ENCODE data around the gene RIMBP2.

DNA sequence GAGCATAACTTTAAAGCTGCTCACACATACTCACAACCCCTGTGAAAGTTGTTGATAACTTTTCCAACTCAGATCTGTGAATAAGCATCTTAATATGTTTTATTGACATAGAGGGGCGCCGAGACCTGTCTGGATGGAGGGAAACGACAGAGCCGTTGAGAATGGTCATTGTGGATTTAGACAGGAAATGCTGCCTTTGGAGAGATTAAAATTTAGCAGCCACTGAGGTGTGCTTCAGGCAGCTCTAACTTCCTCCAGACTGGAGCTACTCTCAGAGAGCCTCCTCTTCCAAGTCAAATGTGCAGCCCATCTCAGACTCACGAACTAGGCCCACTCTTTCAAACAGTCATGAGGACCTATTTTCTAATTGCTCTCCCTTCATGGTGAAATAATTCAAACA is 90.9 kb downstream of the RIMBP2 start:
- TF ChIP-seq, protein P1, sequence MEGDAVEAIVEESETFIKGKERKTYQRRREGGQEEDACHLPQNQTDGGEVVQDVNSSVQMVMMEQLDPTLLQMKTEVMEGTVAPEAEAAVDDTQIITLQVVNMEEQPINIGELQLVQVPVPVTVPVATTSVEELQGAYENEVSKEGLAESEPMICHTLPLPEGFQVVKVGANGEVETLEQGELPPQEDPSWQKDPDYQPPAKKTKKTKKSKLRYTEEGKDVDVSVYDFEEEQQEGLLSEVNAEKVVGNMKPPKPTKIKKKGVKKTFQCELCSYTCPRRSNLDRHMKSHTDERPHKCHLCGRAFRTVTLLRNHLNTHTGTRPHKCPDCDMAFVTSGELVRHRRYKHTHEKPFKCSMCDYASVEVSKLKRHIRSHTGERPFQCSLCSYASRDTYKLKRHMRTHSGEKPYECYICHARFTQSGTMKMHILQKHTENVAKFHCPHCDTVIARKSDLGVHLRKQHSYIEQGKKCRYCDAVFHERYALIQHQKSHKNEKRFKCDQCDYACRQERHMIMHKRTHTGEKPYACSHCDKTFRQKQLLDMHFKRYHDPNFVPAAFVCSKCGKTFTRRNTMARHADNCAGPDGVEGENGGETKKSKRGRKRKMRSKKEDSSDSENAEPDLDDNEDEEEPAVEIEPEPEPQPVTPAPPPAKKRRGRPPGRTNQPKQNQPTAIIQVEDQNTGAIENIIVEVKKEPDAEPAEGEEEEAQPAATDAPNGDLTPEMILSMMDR (IDR thresholded peaks at IDR 0.05) = no peak
- TF ChIP-seq POLR2A (IDR thresholded peaks at IDR 0.05; ENCODE audit: low read depth) (no peak), EP300 (IDR thresholded peaks at IDR 0.05) (no peak), POLR2AphosphoS5 (IDR thresholded peaks at IDR 0.05) (no peak)
